Measurements from ENCODE around the gene FZD7. TPM values are rescaled to one million over a fixed set of nuclear protein-coding genes. Genes with fewer than 3 reads are reported as not detected.

The FZD7 gene
- total and polyA plus RNA-seq, 2 donors (not counting 1 experiment from before 2014, with no cell fraction given), result 39.1 to 44.4 TPM

- no peaks in the 10 kb centered on the region for H4K20me1 ChIP-seq (ENCODE audit: control insufficient read depth, extremely low read depth, insufficient read depth, low read length)
- H3K27ac ChIP-seq (ENCODE audit: insufficient read depth, low read length), result no peak overlapping the region
- H3K79me2 ChIP-seq (ENCODE audit: control insufficient read depth, insufficient read depth, low read length), result no peaks in the 10 kb centered on the region
- H2AFZ ChIP-seq (ENCODE audit: low read length), result no peak overlapping the region
- TF ChIP-seq CTCF (conservative IDR thresholded peaks at IDR 0.05 in 1 of 2, IDR thresholded peaks at IDR 0.05 in 1 of 2; ENCODE audit: low read depth in 1 of 2, low read length in 2 of 2) (no peak), EZH2 (IDR thresholded peaks at IDR 0.05; ENCODE audit: low read length, missing control alignments) (no peak)
- no peaks in the 10 kb centered on the region for H3K36me3 ChIP-seq (ENCODE audit: control insufficient read depth, insufficient read depth, low read length)
- H3K27me3 ChIP-seq (ENCODE audit: control insufficient read depth, insufficient read depth, low read length), result no peaks in the 10 kb centered on the region
- no peak overlapping the region for H3K4me2 ChIP-seq (ENCODE audit: extremely low read depth, insufficient read depth, low read length)
- no peak for DNase-seq (ENCODE audit: low read depth in 2 of 2)
- no peaks in the 10 kb centered on the region for H3K4me1 ChIP-seq (ENCODE audit: control insufficient read depth, extremely low read depth, insufficient read depth, low read length)
- no peaks in the 10 kb centered on the region for H3K9me3 ChIP-seq (ENCODE audit: control insufficient read depth, insufficient read depth, low read depth, low read length)
- no peak overlapping the region for H3K4me3 ChIP-seq (replicated peaks in 1 of 4; ENCODE audit: control extremely low read depth in 1 of 4, insufficient read depth in 1 of 4, low read depth in 3 of 4, low read length in 4 of 4)
- no peak overlapping the region for H3K9ac ChIP-seq (ENCODE audit: insufficient read depth, low read length)
These were observed 40.7 kb downstream of the FZD7 start for GRCh38 chr2:202074324-202074723.

GRCh38 chr2:202079310-202079709, 45.7 kb downstream of the FZD7 start:
- no peaks in the 10 kb centered on the region for H3K36me3 ChIP-seq (ENCODE audit: control insufficient read depth, insufficient read depth, low read length)
- H3K27ac ChIP-seq (ENCODE audit: insufficient read depth, low read length), result no peak overlapping the region
- H3K9me3 ChIP-seq (ENCODE audit: control insufficient read depth, insufficient read depth, low read depth, low read length), result no peaks in the 10 kb centered on the region
- no peaks in the 10 kb centered on the region for H4K20me1 ChIP-seq (ENCODE audit: control insufficient read depth, extremely low read depth, insufficient read depth, low read length)
- TF ChIP-seq CTCF (conservative IDR thresholded peaks at IDR 0.05 in 1 of 2, IDR thresholded peaks at IDR 0.05 in 1 of 2; ENCODE audit: low read depth in 1 of 2, low read length in 2 of 2), result no peak
- H3K4me1 ChIP-seq (ENCODE audit: control insufficient read depth, extremely low read depth, insufficient read depth, low read length), result no peaks in the 10 kb centered on the region
- H3K27me3 ChIP-seq (ENCODE audit: control insufficient read depth, insufficient read depth, low read length), result no peaks in the 10 kb centered on the region
- no peak overlapping the region for H2AFZ ChIP-seq (ENCODE audit: low read length)
- DNase-seq (ENCODE audit: low read depth in 2 of 2), result no peak
- H3K9ac ChIP-seq (ENCODE audit: insufficient read depth, low read length), result no peak overlapping the region
- no peaks in the 10 kb centered on the region for H3K79me2 ChIP-seq (ENCODE audit: control insufficient read depth, insufficient read depth, low read length)
- H3K4me3 ChIP-seq (replicated peaks in 1 of 4; ENCODE audit: control extremely low read depth in 1 of 4, insufficient read depth in 1 of 4, low read depth in 3 of 4, low read length in 4 of 4), result no peak overlapping the region
- no peak overlapping the region for H3K4me2 ChIP-seq (ENCODE audit: extremely low read depth, insufficient read depth, low read length)

- Histone ChIP-seq H3K79me2 (ENCODE audit: control insufficient read depth, insufficient read depth, low read length) (no peaks in the 10 kb centered on the region), H3K9ac (ENCODE audit: insufficient read depth, low read length) (no peak overlapping the region), H3K4me3 (replicated peaks in 1 of 4; ENCODE audit: control extremely low read depth in 1 of 4, insufficient read depth in 1 of 4, low read depth in 3 of 4, low read length in 4 of 4) (no peak overlapping the region), H3K4me2 (ENCODE audit: extremely low read depth, insufficient read depth, low read length) (no peak overlapping the region), H3K36me3 (ENCODE audit: control insufficient read depth, insufficient read depth, low read length) (no peaks in the 10 kb centered on the region), H2AFZ (ENCODE audit: low read length) (no peak overlapping the region), H3K27me3 (ENCODE audit: control insufficient read depth, insufficient read depth, low read length) (no peaks in the 10 kb centered on the region), H3K4me1 (ENCODE audit: control insufficient read depth, extremely low read depth, insufficient read depth, low read length) (no peaks in the 10 kb centered on the region), H3K9me3 (ENCODE audit: control insufficient read depth, insufficient read depth, low read depth, low read length) (no peaks in the 10 kb centered on the region), H3K27ac (ENCODE audit: insufficient read depth, low read length) (no peak overlapping the region), H4K20me1 (ENCODE audit: control insufficient read depth, extremely low read depth, insufficient read depth, low read length) (no peaks in the 10 kb centered on the region)
- TF ChIP-seq EZH2 (IDR thresholded peaks at IDR 0.05; ENCODE audit: low read length, missing control alignments), result no peak
- no peak for TF ChIP-seq CTCF (conservative IDR thresholded peaks at IDR 0.05 in 1 of 2, IDR thresholded peaks at IDR 0.05 in 1 of 2; ENCODE audit: low read depth in 1 of 2, low read length in 2 of 2)
- DNase-seq (ENCODE audit: low read depth in 2 of 2), result peak; percentile 21 to 45
These were observed 50.6 kb downstream of the FZD7 start for GRCh38 chr2:202084265-202084664.

Other genes starting within 250 kb of the FZD7 start
- gene CDK15, start 227.3 kb upstream of the FZD7 start, total RNA-seq, result 1.3 and 5.1 TPM in 2 replicates
- gene CDK15, start 227.3 kb upstream of the FZD7 start, polyA plus RNA-seq, result 2.3 and 6.0 TPM in 2 replicates
- under 0.01 TPM in 1 of 2 replicates, not detected in the other for gene KIAA2012, start 39.4 kb downstream of the FZD7 start, total RNA-seq
- 0.01 and 0.09 TPM in 2 replicates for gene KIAA2012, start 39.4 kb downstream of the FZD7 start, polyA plus RNA-seq
- 97.3 and 107 TPM in 2 replicates for gene SUMO1, start 204.7 kb downstream of the FZD7 start, total RNA-seq
- gene SUMO1, start 204.7 kb downstream of the FZD7 start, polyA plus RNA-seq, result 151 and 170 TPM in 2 replicates
- gene NOP58, start 231.9 kb downstream of the FZD7 start, total RNA-seq, result 38.8 and 41.1 TPM in 2 replicates
- gene NOP58, start 231.9 kb downstream of the FZD7 start, polyA plus RNA-seq, result 47.2 and 54.7 TPM in 2 replicates